Liver (tissue), 9 donors: ENCODE measurements around the gene APOBEC3C. TPM values are rescaled to one million over a fixed set of nuclear protein-coding genes. Genes with fewer than 3 reads are reported as not detected.

Experiments used
- DNase-seq: peaks from one replicate; pipeline ENCODE4 v3.0.0-alpha.2; 2017; ENCODE audit warnings: low spot score
- H3K27ac ChIP-seq, 2 donors: one replicate each; pipeline ENCODE4 v1.7.0; 2013; ENCODE audit warnings: inconsistent platforms in 2 of 2, low read length in 2 of 2, control low read depth in 1 of 2, low read depth in 1 of 2, mild to moderate bottlenecking in 1 of 2
- H3K27me3 ChIP-seq, 4 donors: one replicate each; pipeline versions ENCODE4 v1.6.1 to v1.7.0; 2013; ENCODE audit warnings: low read length in 3 of 4, inconsistent platforms in 1 of 4, mild to moderate bottlenecking in 1 of 4, moderate library complexity in 1 of 4; ENCODE audit not compliant: control insufficient read depth in 4 of 4, insufficient read depth in 4 of 4
- H3K36me3 ChIP-seq, 4 donors: one replicate each; pipeline versions ENCODE4 v1.6.1 to v1.7.0; 2013; ENCODE audit warnings: low read length in 3 of 4, mild to moderate bottlenecking in 3 of 4, low read depth in 1 of 4, moderate library complexity in 1 of 4; ENCODE audit not compliant: control insufficient read depth in 4 of 4, insufficient read depth in 3 of 4
- H3K4me1 ChIP-seq, 4 donors: one replicate each; pipeline versions ENCODE4 v1.6.1 to v1.7.0; 2013; ENCODE audit warnings: low read length in 3 of 4, mild to moderate bottlenecking in 3 of 4, moderate library complexity in 1 of 4; ENCODE audit not compliant: control insufficient read depth in 4 of 4, insufficient read depth in 4 of 4
- H3K4me3 ChIP-seq, 3 donors: one replicate each; pipeline versions ENCODE4 v1.6.1 to v1.7.0; 2013; ENCODE audit warnings: low read length in 3 of 3, control low read depth in 1 of 3, low read depth in 1 of 3, mild to moderate bottlenecking in 1 of 3
- H3K9ac ChIP-seq, 2 donors: one replicate each; pipeline ENCODE4 v1.7.0; 2013; ENCODE audit warnings: low read length in 2 of 2, mild to moderate bottlenecking in 2 of 2, moderate library complexity in 2 of 2, control low read depth in 1 of 2, low read depth in 1 of 2
- H3K9me3 ChIP-seq, 4 donors: one replicate each; pipeline versions ENCODE4 v1.6.1 to v1.7.0; 2013; ENCODE audit warnings: low read length in 3 of 4; ENCODE audit not compliant: control insufficient read depth in 4 of 4
- ATF3 ChIP-seq: IDR thresholded peaks from 2 replicates; pipeline ENCODE4 v1.6.1; 2016; ENCODE audit warnings: antibody characterized with exemption
- CTCF ChIP-seq: fragments of 150-350 bp; IDR thresholded peaks from 2 replicates; pipeline ENCODE4 v1.5.1; 2017; ENCODE audit warnings: improper control_type of control experiment, low read depth, low read length; ENCODE audit not compliant: missing input control
- EGR1 ChIP-seq, 2 donors: IDR thresholded peaks; 2 replicates each; pipeline ENCODE4 v1.6.1; 2016 to 2018; ENCODE audit warnings: antibody characterized with exemption in 2 of 2, low read depth in 2 of 2
- FOXA1 ChIP-seq: IDR thresholded peaks from 2 replicates; pipeline ENCODE4 v1.6.1; 2016; ENCODE audit warnings: antibody characterized with exemption
- FOXA2 ChIP-seq: IDR thresholded peaks from 2 replicates; pipeline ENCODE4 v1.6.1; 2016; ENCODE audit warnings: antibody characterized with exemption
- HNF4A ChIP-seq, 2 donors: conservative IDR thresholded peaks; 2 replicates each; pipeline ENCODE4 v1.6.1; 2016; ENCODE audit warnings: antibody characterized with exemption in 2 of 2, mild to moderate bottlenecking in 2 of 2
- HNF4G ChIP-seq: IDR thresholded peaks from 2 replicates; pipeline ENCODE4 v1.6.1; 2016; ENCODE audit warnings: antibody characterized with exemption
- JUND ChIP-seq, 2 donors: IDR thresholded peaks; 2 replicates each; pipeline ENCODE4 v1.6.1; 2016; ENCODE audit warnings: antibody characterized with exemption in 2 of 2
- MAX ChIP-seq: IDR thresholded peaks from 2 replicates; pipeline ENCODE4 v1.6.1; 2016; ENCODE audit warnings: antibody characterized with exemption
- REST ChIP-seq: IDR thresholded peaks from 2 replicates; pipeline ENCODE4 v1.6.1; 2016; ENCODE audit warnings: antibody characterized with exemption, mild to moderate bottlenecking
- SP1 ChIP-seq: IDR thresholded peaks from 2 replicates; pipeline ENCODE4 v1.6.1; 2018; ENCODE audit warnings: antibody characterized with exemption, mild to moderate bottlenecking
- TAF1 ChIP-seq: conservative IDR thresholded peaks from 2 replicates; pipeline ENCODE4 v1.6.1; 2016; ENCODE audit warnings: antibody characterized with exemption, mild to moderate bottlenecking
- YY1 ChIP-seq: IDR thresholded peaks from 2 replicates; pipeline ENCODE4 v1.6.1; 2016; ENCODE audit warnings: antibody characterized with exemption, mild to moderate bottlenecking
- ZBTB33 ChIP-seq: IDR thresholded peaks from 2 replicates; pipeline ENCODE4 v1.6.1; 2016; ENCODE audit warnings: antibody characterized with exemption
- WGBS: extraction: QIAGEN DNeasy Blood & Tissue Kit; methylation state at CpG from one replicate; pipeline ENCODE4 v1.1.7; 2013; 5-methylcytosine and 5-hydroxymethylcytosine counted together
- polyA plus RNA-seq, 2 donors: library from polyadenylated mRNA; stranded (reverse) in 1 of 2; unstranded in 1 of 2; fragments of 200-250 nt in 1 of 2; fragments of >200 nt in 1 of 2; fragmentation: Nextera tagmentation in 1 of 2; extraction: Ambion mirVana in 1 of 2; gene quantifications; one replicate each; pipeline versions ENCODE4 v1.2.1 to v1.2.3, GENCODE V29; 2013 to 2015
- total RNA-seq, 2 donors: library from RNA; depleted of rRNA; stranded (reverse); fragments of >200 nt; gene quantifications; one replicate each; pipeline ENCODE4 v1.2.3, GENCODE V29; 2014
- donor health status: healthy.
- donor health status: healthy.
- donor health status: healthy.
- donor health status: healthy.
- donor health status: healthy.

The APOBEC3C gene
- total and polyA plus RNA-seq, 4 donors, result 1.2 to 11.9 (median 3.7) TPM

- DNase-seq, result no peak
- Histone ChIP-seq H3K27me3 (no peaks in the 10 kb centered on the region), H3K9ac (no peak overlapping the region), H3K36me3 (no peaks in the 10 kb centered on the region), H3K9me3 (no peaks in the 10 kb centered on the region), H3K27ac (no peak overlapping the region), H3K4me3 (no peak overlapping the region), H3K4me1 (no peaks in the 10 kb centered on the region)
- TF ChIP-seq EGR1 (IDR thresholded peaks at IDR 0.05; ENCODE audit: low read depth in 2 of 2) (no peak), TAF1 (no peak), JUND (IDR thresholded peaks at IDR 0.05) (no peak), YY1 (no peak), REST (no peak), FOXA1 (no peak)
- 80% methylated on average over 14 of the region's 14 CpGs for WGBS
These were observed 48.3 kb upstream of the APOBEC3C start for GRCh38 chr22:38965614-38966379.

GRCh38 chr22:38966380-38966702, 47.7 kb upstream of the APOBEC3C start:
- Histone ChIP-seq H3K4me3 (no peak overlapping the region), H3K9me3 (no peaks in the 10 kb centered on the region), H3K9ac (no peak overlapping the region), H3K27ac (no peak overlapping the region), H3K36me3 (no peaks in the 10 kb centered on the region), H3K4me1 (no peaks in the 10 kb centered on the region), H3K27me3 (no peaks in the 10 kb centered on the region)
- no peak for TF ChIP-seq ZBTB33
- no peak for TF ChIP-seq JUND (IDR thresholded peaks at IDR 0.05)
- TF ChIP-seq ATF3, result no peak
- TF ChIP-seq MAX, result no peak
- no peak for TF ChIP-seq HNF4G
- TF ChIP-seq SP1, result no peak
- TF ChIP-seq FOXA1, result no peak
- TF ChIP-seq TAF1, result no peak
- TF ChIP-seq HNF4A (conservative IDR thresholded peaks at IDR 0.05), result no peak
- no peak for TF ChIP-seq EGR1 (IDR thresholded peaks at IDR 0.05; ENCODE audit: low read depth in 2 of 2)
- TF ChIP-seq FOXA2, result no peak
- no peak for TF ChIP-seq CTCF
- TF ChIP-seq REST, result no peak
- DNase-seq, result no peak
- 54% methylated on average over 5 of the region's 5 CpGs for WGBS
